Measurements from ENCODE around the gene ORC6. TPM values are rescaled to one million over a fixed set of nuclear protein-coding genes. Genes with fewer than 3 reads are reported as not detected.

ORC6 gene
- total RNA-seq, 1 experiment from 2014 or later = 95.0 TPM

DNA sequence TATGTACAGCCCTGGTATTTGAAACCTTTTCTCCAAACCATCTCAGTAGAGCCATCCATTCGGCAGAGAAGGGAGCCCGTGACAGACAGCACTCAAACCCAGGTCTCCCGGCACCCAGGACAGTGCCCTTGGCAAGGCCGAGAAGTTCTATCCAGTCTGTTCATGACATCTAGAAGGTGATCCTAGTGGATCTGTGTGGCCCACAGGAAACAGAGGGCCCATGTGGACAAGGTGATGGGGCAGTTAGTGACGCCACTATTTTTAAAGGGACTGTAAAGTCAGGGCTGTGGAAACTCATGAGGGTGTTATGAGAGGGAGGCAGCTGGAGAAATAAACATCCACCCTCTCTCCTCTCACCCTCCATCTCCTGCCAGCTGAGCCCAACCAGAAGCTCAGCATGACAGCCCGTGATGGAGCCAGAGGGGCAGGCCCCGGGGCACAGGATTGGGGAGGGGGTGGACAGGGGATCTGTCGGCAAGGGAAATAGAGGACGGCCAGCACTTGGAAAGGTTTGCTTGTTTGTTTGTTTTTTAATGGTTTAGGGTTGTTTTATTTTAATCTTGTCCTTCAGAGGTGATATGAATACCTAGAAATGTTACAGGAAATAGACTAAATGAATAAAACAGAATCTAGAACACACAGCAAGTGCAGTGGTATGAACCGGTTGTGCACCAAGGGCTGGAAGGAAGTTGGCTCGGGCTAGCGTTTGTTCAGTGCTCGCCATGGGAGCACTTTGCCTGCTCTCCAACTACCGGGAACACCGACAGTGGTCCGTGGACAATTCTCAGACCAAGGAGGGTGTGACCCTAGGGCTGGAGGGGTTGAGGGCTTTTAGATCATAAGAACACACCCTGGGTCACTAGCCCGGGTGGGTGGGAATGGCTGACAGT, 41.6 kb downstream of the ORC6 start:
- no peak overlapping the region for H3K56ac ChIP-seq (ENCODE audit: insufficient read length, low read depth, low read length)
- H3T11ph ChIP-seq (ENCODE audit: low read length) = no peak overlapping the region
- no peaks in the 10 kb centered on the region for H3K23me2 ChIP-seq (ENCODE audit: insufficient read length, low read depth, low read length, poor library complexity, severe bottlenecking)
- no peak overlapping the region for H2BK15ac ChIP-seq (ENCODE audit: low read depth, low read length)
- H2AFZ ChIP-seq (ENCODE audit: low read length) = no peak overlapping the region
- H3K79me2 ChIP-seq (ENCODE audit: insufficient read depth, low read length) = no peaks in the 10 kb centered on the region
- no CpG with 5 or more reads among the region's 17 CpGs for WGBS (ENCODE audit: extremely low coverage, insufficient read length, low lambda C conversion rate)
- H3K4me3 Mint-ChIP-seq = no peak overlapping the region
- H4K5ac ChIP-seq (ENCODE audit: insufficient read length, low read depth, low read length) = no peak overlapping the region
- no peaks in the 10 kb centered on the region for H3K9me3 ChIP-seq (ENCODE audit: control insufficient read depth, low read depth, low read length)
- no peak overlapping the region for H2BK12ac ChIP-seq (ENCODE audit: insufficient read length, low read depth, low read length)
- H3K4me2 ChIP-seq (ENCODE audit: insufficient read depth, insufficient read length, low read length) = no peak overlapping the region
- H3K4ac ChIP-seq (ENCODE audit: low read depth, low read length) = no peak overlapping the region
- H3K9me3 Mint-ChIP-seq = no peaks in the 10 kb centered on the region; a peak in 3 of 5 replicates
- no peak overlapping the region for H2AK5ac ChIP-seq (ENCODE audit: insufficient read length, low read length)
- H2BK20ac ChIP-seq (ENCODE audit: low read depth, low read length, poor library complexity, severe bottlenecking) = no peak overlapping the region
- no peak for DNase-seq
- no peak overlapping the region for H3K23ac ChIP-seq (ENCODE audit: insufficient read length, low read depth, low read length)
- no peak overlapping the region for H4K91ac ChIP-seq (ENCODE audit: insufficient read length, low read depth, low read length)
- H2BK5ac ChIP-seq (ENCODE audit: insufficient read length, low read length) = no peak overlapping the region
- peaks cover 0 to 3% of the 10 kb centered on the region in 2 experiments; a peak in 1 of 4 replicates for H3K4me1 Mint-ChIP-seq
- H3K27me3 ChIP-seq (ENCODE audit: insufficient read depth, low read length) = no peaks in the 10 kb centered on the region
- H3K27me3 Mint-ChIP-seq (ENCODE audit: low read depth) = no peaks in the 10 kb centered on the region
- no peak overlapping the region for H4K8ac ChIP-seq (replicated peaks; ENCODE audit: insufficient read length, low read depth, low read length)
- H3K27ac ChIP-seq (ENCODE audit: insufficient read length, low read depth, low read length) = no peak overlapping the region
- H4K20me1 ChIP-seq (ENCODE audit: control insufficient read depth, insufficient read depth, insufficient read length) = no peaks in the 10 kb centered on the region
- H3K79me1 ChIP-seq (ENCODE audit: insufficient read depth, low read depth, low read length, poor library complexity, severe bottlenecking) = no peaks in the 10 kb centered on the region
- TF ChIP-seq CTCF (conservative IDR thresholded peaks at IDR 0.05) = no peak
- no peaks in the 10 kb centered on the region for H3K4me1 ChIP-seq (ENCODE audit: insufficient read depth, low read length)
- H3K9ac ChIP-seq (ENCODE audit: extremely low read depth, insufficient read length, low read length) = no peak overlapping the region
- no peaks in the 10 kb centered on the region; a peak in 1 of 7 replicates for H3K36me3 Mint-ChIP-seq (ENCODE audit: insufficient read depth in 1 of 3, low read depth in 3 of 3)
- no peak overlapping the region for H3K14ac ChIP-seq (ENCODE audit: insufficient read depth, low read length)
- peak overlapping the region in 1 of 3 experiments; percentile 92; a peak in 1 of 7 replicates for H3K27ac Mint-ChIP-seq
- H3K18ac ChIP-seq (ENCODE audit: insufficient read length, low read depth, low read length) = no peak overlapping the region
- H2BK120ac ChIP-seq (ENCODE audit: low read depth, low read length, poor library complexity, severe bottlenecking) = no peak overlapping the region

All from H9 (cell line).